ENCODE data around the gene GCN1. TPM values are rescaled to one million over a fixed set of nuclear protein-coding genes. Genes with fewer than 3 reads are reported as not detected.

Gene GCN1
- total and polyA plus RNA-seq, 2 of the 8 experiments (the other 6 are each of a cell fraction or from before 2014, with no cell fraction given): 61.4 to 133 TPM

DNA sequence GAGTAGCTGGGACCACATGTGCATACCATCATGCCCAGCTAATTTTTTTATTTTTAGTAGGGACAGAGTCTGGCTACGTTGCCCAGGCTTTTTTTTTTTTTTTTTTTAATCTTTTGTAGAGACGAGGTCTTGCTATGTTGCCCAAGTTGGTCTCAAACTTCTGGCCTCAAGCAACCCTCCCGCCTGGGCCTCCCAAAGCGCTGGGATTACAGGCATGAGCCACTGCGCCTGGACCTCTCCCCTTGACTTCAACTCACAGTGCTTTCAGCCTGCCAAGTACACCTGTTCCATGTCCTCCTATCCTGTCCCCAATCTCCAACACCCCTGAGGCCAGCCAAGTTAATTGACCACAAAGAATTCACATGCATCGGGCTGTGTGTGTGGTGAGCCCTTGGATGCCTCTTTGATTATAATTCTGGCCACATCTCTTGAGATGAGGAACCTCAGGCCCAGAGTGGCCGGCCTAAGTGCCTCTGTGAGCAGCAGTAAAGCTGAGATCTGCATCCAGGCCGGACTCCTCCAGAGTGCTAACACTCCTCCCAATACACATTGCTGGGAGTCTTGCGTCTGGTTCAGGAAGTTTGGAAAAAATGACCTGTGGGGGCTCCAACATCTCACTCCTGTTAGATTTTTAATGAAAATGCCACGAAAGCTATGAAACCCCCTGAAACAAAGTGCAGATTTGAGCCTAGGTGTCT, 84.8 kb downstream of the GCN1 start:
- FAIRE-seq (no peak), DNase-seq (ENCODE audit: low read depth in 1 of 2, low spot score in 2 of 2) (no peak)
- H3K4ac ChIP-seq (replicated peaks; ENCODE audit: insufficient read length, low read depth, low read length): peak overlapping the region; percentile 98
- H3K36me3 ChIP-seq (ENCODE audit: control insufficient read depth in 2 of 4, insufficient read depth in 4 of 4, low read length in 3 of 4): peaks cover 0 to 4% (median 2%) of the 10 kb centered on the region in 4 experiments; a peak in 2 of 8 replicates
- 0 out of 2 replicates have a peak overlapping the region, but pooled peaks have one; percentile 5 for H2BK5ac ChIP-seq (ENCODE audit: low read depth, low read length)
- H2BK12ac ChIP-seq (ENCODE audit: low read depth, low read length): no peak overlapping the region; the same call in 1 of the 2 replicates
- H3K9me3 ChIP-seq (ENCODE audit: insufficient read depth in 2 of 2, low read depth in 1 of 2, low read length in 1 of 2): no peaks in the 10 kb centered on the region
- H4K91ac ChIP-seq (replicated peaks; ENCODE audit: insufficient read length, low read length): no peak overlapping the region
- H3K14ac ChIP-seq (ENCODE audit: insufficient read length): no peak overlapping the region
- H3K23me2 ChIP-seq (ENCODE audit: low read depth, low read length): no peaks in the 10 kb centered on the region
- H2BK120ac ChIP-seq (replicated peaks; ENCODE audit: low read depth, low read length): no peak overlapping the region
- ChIA-PET CTCF (ENCODE audit: partially characterized antibody) (interaction anchor here (0.6 to 0.9 kb wide), 3 partner anchors 23 to 71 kb away, joined by 3 to 4 read pairs (median 3); no protein-coding TSS in a partner anchor), POLR2A (ENCODE audit: partially characterized antibody) (interaction anchor here (0.9 to 2.0 kb wide), 5 partner anchors 9 to 91 kb away, joined by 3 to 8 read pairs (median 4); partner anchors contain the start of gene RPLP0)
- no peak overlapping the region for H3K4me2 ChIP-seq (ENCODE audit: insufficient read depth in 1 of 2, low read depth in 2 of 2, low read length in 2 of 2)
- WGBS, 2 experiments (ENCODE audit: extremely low coverage in 1 of 2, insufficient coverage in 1 of 2, insufficient read length in 1 of 2, insufficient replicate concordance in 2 of 2, low coverage in 1 of 2, low lambda C conversion rate in 2 of 2, missing lambda C conversion rate in 1 of 2): 88% methylated on average over 9 of the region's 10 CpGs; no CpG with 5 or more reads in 1 of the 2 experiments
- H3K18ac ChIP-seq (ENCODE audit: extremely low read depth, low read length): no peak overlapping the region
- H3K56ac ChIP-seq (replicated peaks; ENCODE audit: insufficient read length, low read depth, low read length): no peak overlapping the region
- no peak overlapping the region for H3K27ac ChIP-seq (ENCODE audit: low read depth, low read length)
- peaks cover 11% of the 10 kb centered on the region for H3K79me1 ChIP-seq (ENCODE audit: low read depth, low read length)
- H4K20me1 ChIP-seq (replicated peaks in 1 of 2; ENCODE audit: control insufficient read depth in 1 of 2, insufficient read depth in 2 of 2, low read length in 2 of 2): peaks cover 4 to 9% of the 10 kb centered on the region in 2 experiments
- H3K4me1 ChIP-seq (replicated peaks in 1 of 4; ENCODE audit: control insufficient read depth in 3 of 4, insufficient read depth in 4 of 4, low read length in 3 of 4): peaks cover 4 to 18% (median 11%) of the 10 kb centered on the region in 4 experiments
- no peaks in the 10 kb centered on the region for H3K27me3 ChIP-seq (replicated peaks in 1 of 4; ENCODE audit: control insufficient read depth in 3 of 4, extremely low read depth in 1 of 4, insufficient read depth in 3 of 4, low read length in 3 of 4)
- no peak overlapping the region for H3K23ac ChIP-seq (ENCODE audit: insufficient read length)
- no peak overlapping the region for H4K5ac ChIP-seq (ENCODE audit: insufficient read length, low read depth, low read length)
- H2AFZ ChIP-seq (ENCODE audit: low read length): no peak overlapping the region
- H4K8ac ChIP-seq (ENCODE audit: extremely low read depth, insufficient read depth, low read length): no peak overlapping the region
- H2AK5ac ChIP-seq (ENCODE audit: low read depth, low read length): no peak overlapping the region
- H3K4me3 ChIP-seq (ENCODE audit: extremely low read depth in 1 of 4, insufficient read depth in 2 of 4, low read depth in 3 of 4, low read length in 4 of 4): no peak overlapping the region
- H3K79me2 ChIP-seq (ENCODE audit: control insufficient read depth in 1 of 2, insufficient read depth in 2 of 2, low read length in 2 of 2): peaks cover 0 to 75% of the 10 kb centered on the region in 2 experiments; a peak in 3 of 4 replicates
- H2BK15ac ChIP-seq (ENCODE audit: low read length): no peak overlapping the region
- no peak overlapping the region for H2BK20ac ChIP-seq (ENCODE audit: low read length)
- H3K9ac ChIP-seq (replicated peaks in 1 of 4; ENCODE audit: extremely low read depth in 1 of 4, low read depth in 3 of 4, low read length in 3 of 4): no peak overlapping the region
- no peak for TF ChIP-seq KDM1A (IDR thresholded peaks at IDR 0.05; ENCODE audit: borderline replicate concordance, low read length)
- TF ChIP-seq GABPA (IDR thresholded peaks at IDR 0.05; ENCODE audit: borderline replicate concordance, insufficient read depth, low read length): no peak
- TF ChIP-seq RNF2 (IDR thresholded peaks at IDR 0.05; ENCODE audit: borderline replicate concordance, low read depth, low read length, missing control alignments, poor library complexity, severe bottlenecking): no peak
- TF ChIP-seq NRF1 (IDR thresholded peaks at IDR 0.05; ENCODE audit: low read depth, low read length): no peak
- TF ChIP-seq EGR1 (IDR thresholded peaks at IDR 0.05; ENCODE audit: borderline replicate concordance, low read depth, low read length): no peak
- TF ChIP-seq PHF8 (conservative IDR thresholded peaks at IDR 0.05; ENCODE audit: low read depth, low read length): no peak
- no peak for TF ChIP-seq CREB1 (IDR thresholded peaks at IDR 0.05)
- TF ChIP-seq SIRT6 (IDR thresholded peaks at IDR 0.05; ENCODE audit: low read length): no peak
- no peak for TF ChIP-seq EP300 (IDR thresholded peaks at IDR 0.05; ENCODE audit: borderline replicate concordance in 1 of 2, low read depth in 2 of 2, low read length in 2 of 2)
- no peak for TF ChIP-seq TAF7 (optimal IDR thresholded peaks at IDR 0.05; ENCODE audit: borderline replicate concordance, low read depth, low read length)
- TF ChIP-seq NANOG (IDR thresholded peaks at IDR 0.05; ENCODE audit: insufficient read depth, low read depth, low read length, poor library complexity, severe bottlenecking): no peak
- no peak for TF ChIP-seq HDAC6 (IDR thresholded peaks at IDR 0.05; ENCODE audit: low read depth, low read length)

Measured in H1 (cell line).